ENCODE data around the gene POLRMT.
"Not testable (repeated sequence)": the region's sequence is repeated elsewhere in the genome, so short reads cannot be mapped to it uniquely, and the experiment has no call there.

The POLRMT gene

GRCh38 chr19:621819-622218 lies 11.5 kb downstream of the POLRMT start:
- TF ChIP-seq CTCF (IDR thresholded peaks at IDR 0.05; ENCODE audit: low read depth, low read length) = no peak
- no peaks in the 10 kb centered on the region for H3K9me3 ChIP-seq (ENCODE audit: severe bottlenecking)
- H3K36me3 ChIP-seq = peaks cover 62% of the 10 kb centered on the region
- H3K27ac ChIP-seq = no peak overlapping the region
- DNase-seq = no peak
- H3K27me3 ChIP-seq (ENCODE audit: insufficient read depth, low read depth, severe bottlenecking) = no peaks in the 10 kb centered on the region
- H3K4me3 ChIP-seq (ENCODE audit: low read depth, low read length) = no peak overlapping the region

GRCh38 chr19:621191-621590 lies 12.1 kb downstream of the POLRMT start:
- H3K9me3 ChIP-seq (ENCODE audit: severe bottlenecking); DNase-seq; H3K4me3 ChIP-seq (ENCODE audit: low read depth, low read length); H3K27me3 ChIP-seq (ENCODE audit: insufficient read depth, low read depth, severe bottlenecking); H3K27ac ChIP-seq: not testable (repeated sequence)
- H3K36me3 ChIP-seq = peaks cover 62% of the 10 kb centered on the region

DNA sequence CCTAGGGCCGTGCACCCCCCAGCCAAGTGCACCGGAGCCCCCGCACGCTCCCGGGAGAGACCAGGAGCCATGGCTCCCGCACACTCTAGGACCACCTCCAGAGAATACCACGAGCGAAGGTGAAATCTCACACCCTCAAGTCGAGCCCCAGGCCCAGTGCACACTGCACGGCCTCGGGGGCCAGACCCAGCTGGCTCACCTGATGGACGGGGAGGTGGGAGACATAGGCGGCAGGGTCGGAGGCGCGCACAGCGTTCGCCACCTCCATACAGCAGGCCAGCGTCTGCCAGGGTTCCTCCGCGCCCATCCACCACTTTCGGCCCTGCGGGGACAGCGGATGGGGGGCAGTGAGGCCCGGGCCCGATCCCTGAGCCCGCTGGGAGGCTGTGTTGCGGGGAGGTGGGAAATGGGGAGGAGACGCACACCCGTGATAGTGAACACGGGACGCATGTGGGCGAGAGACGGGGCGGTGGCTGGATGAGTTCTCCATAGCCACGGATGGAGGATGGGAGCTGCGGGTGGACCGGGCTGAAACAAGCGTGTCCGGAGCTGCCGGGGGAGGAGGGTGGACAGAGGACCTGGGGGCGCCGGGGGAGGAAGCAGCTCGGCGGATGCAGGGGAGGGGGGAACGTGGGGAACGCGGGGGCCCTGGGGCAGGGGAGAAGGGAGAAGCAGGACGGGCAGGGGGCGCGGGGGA lies 13.0 kb downstream of the POLRMT start:
- H3K4me3 ChIP-seq (ENCODE audit: low read depth, low read length) = no peak overlapping the region
- no peak for DNase-seq
- peaks cover 58% of the 10 kb centered on the region for H3K36me3 ChIP-seq
- no peak overlapping the region for H3K27ac ChIP-seq
- H3K27me3 ChIP-seq (ENCODE audit: insufficient read depth, low read depth, severe bottlenecking) = no peaks in the 10 kb centered on the region
- TF ChIP-seq CTCF (IDR thresholded peaks at IDR 0.05; ENCODE audit: low read depth, low read length) = no peak
- H3K9me3 ChIP-seq (ENCODE audit: severe bottlenecking) = no peaks in the 10 kb centered on the region

DNA sequence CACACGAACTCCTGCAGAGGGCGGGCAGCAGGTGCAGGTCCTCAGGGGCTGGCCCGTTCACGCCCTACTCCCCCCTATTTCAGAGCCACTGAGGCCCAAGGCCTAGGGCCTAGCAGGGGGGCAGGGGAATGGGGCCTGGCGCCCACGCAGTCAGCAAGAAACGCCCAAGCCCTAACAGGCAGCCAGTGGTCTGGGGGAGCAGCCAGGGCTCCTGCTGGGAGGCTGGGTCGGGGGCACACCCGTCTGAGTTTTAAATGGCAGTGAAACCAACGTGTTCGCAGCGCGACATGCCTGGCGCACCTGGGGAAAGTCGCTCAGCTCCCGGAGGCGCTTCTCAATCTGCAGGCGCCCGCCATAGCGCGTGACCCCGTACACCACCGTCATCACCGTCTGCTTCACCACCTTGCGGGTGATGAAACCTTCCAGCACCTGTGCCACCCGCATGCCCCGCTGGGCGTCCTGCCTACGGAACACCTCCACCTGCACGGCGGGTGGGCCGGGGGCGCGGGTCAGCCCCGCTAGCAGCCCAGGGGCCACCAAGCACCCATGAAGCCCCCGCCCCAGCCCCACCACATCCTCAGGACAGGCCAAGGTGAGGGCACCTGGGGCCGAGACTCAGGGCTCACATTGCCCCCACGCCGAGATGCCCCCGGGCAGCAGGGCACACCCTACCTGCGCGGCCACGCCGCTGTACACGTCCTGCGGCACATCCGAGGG lies 13.9 kb downstream of the POLRMT start:
- no peak for TF ChIP-seq CTCF (IDR thresholded peaks at IDR 0.05; ENCODE audit: low read depth, low read length)
- Histone ChIP-seq H3K4me3 (ENCODE audit: low read depth, low read length) (no peak overlapping the region), H3K9me3 (ENCODE audit: severe bottlenecking) (no peaks in the 10 kb centered on the region), H3K27me3 (ENCODE audit: insufficient read depth, low read depth, severe bottlenecking) (no peaks in the 10 kb centered on the region), H3K27ac (no peak overlapping the region), H3K36me3 (peaks cover 59% of the 10 kb centered on the region)
- no peak for DNase-seq

DNA sequence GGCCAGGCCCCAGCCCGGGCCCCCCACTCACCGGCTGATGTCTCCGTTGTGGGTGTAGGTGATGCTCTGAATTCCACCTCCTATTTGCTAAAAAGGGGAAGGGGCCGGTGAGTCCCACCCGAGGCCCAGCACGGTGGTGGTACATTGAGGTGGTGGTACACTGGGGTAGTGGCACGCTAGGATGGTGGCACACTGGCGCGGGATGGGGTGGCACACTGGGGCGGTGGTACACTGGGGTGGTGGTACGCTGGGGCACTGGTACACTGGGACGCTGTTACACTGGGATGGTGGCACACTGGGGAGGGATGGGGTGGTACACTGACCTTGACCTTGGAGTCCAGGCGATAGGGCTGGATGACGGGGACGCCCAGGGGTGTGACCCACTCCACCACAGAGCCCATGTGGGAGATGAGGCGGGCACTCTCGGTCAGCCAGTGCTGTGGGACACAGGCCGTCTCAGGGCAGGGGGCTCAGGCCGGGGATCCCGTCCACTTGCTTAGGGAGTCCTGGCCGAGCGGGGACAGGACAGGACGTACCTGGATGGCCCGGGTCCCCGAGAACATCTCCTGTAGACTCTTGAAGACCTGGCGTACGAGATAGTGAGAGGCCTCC lies 14.6 kb downstream of the POLRMT start:
- peaks cover 59% of the 10 kb centered on the region for H3K36me3 ChIP-seq
- H3K27ac ChIP-seq = no peak overlapping the region
- DNase-seq = no peak
- no peaks in the 10 kb centered on the region for H3K27me3 ChIP-seq (ENCODE audit: insufficient read depth, low read depth, severe bottlenecking)
- TF ChIP-seq CTCF (IDR thresholded peaks at IDR 0.05; ENCODE audit: low read depth, low read length) = no peak
- H3K9me3 ChIP-seq (ENCODE audit: severe bottlenecking) = no peaks in the 10 kb centered on the region
- no peak overlapping the region for H3K4me3 ChIP-seq (ENCODE audit: low read depth, low read length)

DNA sequence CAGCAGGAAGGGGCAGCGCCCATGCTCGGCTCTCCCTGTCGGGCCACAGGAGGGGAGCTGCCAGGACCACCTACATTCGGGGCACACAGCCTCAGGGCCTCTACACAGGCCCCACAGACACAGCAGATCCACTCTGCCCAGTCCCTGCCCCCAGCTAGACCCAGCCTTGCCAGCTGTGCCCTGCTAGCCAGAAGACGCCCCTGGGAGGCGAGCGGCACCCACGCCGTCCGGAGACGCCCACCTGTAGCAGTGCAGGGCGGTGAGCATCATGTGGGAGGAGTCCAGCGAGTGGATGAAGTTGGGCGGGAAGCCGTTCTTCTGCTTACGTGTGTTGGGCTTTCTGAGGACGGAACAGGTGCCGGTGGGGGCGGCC lies 15.1 kb downstream of the POLRMT start:
- Histone ChIP-seq H3K27me3 (ENCODE audit: insufficient read depth, low read depth, severe bottlenecking) (no peaks in the 10 kb centered on the region), H3K36me3 (peaks cover 55% of the 10 kb centered on the region)

More for the DNA sequence above, 15.1 kb downstream of the POLRMT start:
- Histone ChIP-seq H3K4me3 (ENCODE audit: low read depth, low read length) (no peak overlapping the region), H3K27ac (no peak overlapping the region), H3K9me3 (ENCODE audit: severe bottlenecking) (no peaks in the 10 kb centered on the region)
- TF ChIP-seq CTCF (IDR thresholded peaks at IDR 0.05; ENCODE audit: low read depth, low read length) = no peak
- DNase-seq = no peak

All from WERI-Rb-1 (cell line).